ENCODE results near the gene MCM9.

MCM9 gene

DNA sequence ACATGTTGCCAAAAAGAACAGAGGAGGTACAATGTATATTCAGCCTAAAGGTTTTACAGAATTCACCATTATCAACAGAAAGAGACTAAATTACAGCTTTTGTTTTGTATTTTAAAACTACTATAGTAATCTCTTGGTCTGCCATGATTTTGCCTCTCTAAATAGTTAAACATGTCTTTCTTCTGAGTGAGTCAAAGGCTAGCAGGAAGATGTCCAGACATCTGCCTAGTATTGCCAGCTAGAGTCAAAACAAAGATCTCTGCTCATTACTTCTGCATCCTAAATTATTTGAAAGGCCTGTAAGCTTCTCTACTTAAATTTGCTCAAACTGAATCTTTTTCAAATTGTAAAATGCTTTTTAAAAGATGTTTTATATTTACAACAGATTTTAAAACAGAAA, 32.2 kb downstream of the MCM9 start:
- no peak for DNase-seq
- no peak overlapping the region for H2BK12ac ChIP-seq (ENCODE audit: low read length)
- no peak overlapping the region for H3K9ac ChIP-seq (ENCODE audit: low read length)

DNA sequence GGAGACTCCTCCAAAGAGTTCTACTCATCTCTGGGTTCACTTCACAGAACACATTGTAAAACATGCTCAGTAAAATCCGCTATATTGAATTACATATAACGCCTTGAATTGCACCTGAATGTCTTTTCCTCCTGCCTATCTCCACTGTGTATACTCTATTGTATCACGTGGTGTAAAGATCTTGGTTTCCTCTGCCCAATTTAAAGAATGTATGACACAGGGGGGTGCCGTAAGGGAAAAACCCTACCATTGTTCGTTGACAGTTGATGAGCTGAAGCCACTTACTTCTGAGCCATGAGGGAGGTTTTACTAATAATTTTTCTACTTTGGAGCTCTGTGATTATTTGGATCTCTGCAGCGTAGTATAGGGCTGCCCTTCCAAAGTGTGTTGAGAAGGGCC, 35.0 kb downstream of the MCM9 start:
- Histone ChIP-seq H3K14ac (ENCODE audit: low read length) (no peak overlapping the region), H2BK120ac (ENCODE audit: insufficient read depth, low read length, poor library complexity) (no peak overlapping the region), H2BK5ac (ENCODE audit: low read depth, low read length, poor library complexity) (no peak overlapping the region), H2AK5ac (ENCODE audit: low read length) (no peak overlapping the region), H4K8ac (ENCODE audit: low read depth, low read length) (no peak overlapping the region), H3K9ac (ENCODE audit: low read length) (no peak overlapping the region), H3K4me1 (ENCODE audit: control insufficient read depth in 1 of 2, insufficient read depth in 2 of 2, low read length in 2 of 2) (peaks cover 0 to 9% of the 10 kb centered on the region in 2 experiments), H4K91ac (ENCODE audit: low read depth, low read length) (no peak overlapping the region), H3K27me3 (ENCODE audit: insufficient read depth, low read length) (no peaks in the 10 kb centered on the region), H4K12ac (ENCODE audit: low read depth, low read length) (no peak overlapping the region), H2BK12ac (ENCODE audit: low read length) (no peak overlapping the region), H3K79me2 (ENCODE audit: control insufficient read depth, insufficient read depth, low read length, poor library complexity) (peaks cover 9% of the 10 kb centered on the region), H3K36me3 (ENCODE audit: control insufficient read depth in 1 of 2, insufficient read depth in 2 of 2, low read length in 2 of 2) (peaks cover 7 to 12% of the 10 kb centered on the region in 2 experiments), H2AFZ (ENCODE audit: insufficient read depth, low read length, poor library complexity) (no peak overlapping the region), H3K9me3 (ENCODE audit: insufficient read depth, low read depth, low read length) (no peaks in the 10 kb centered on the region), H3K4ac (ENCODE audit: low read depth, low read length) (peak overlapping the region; percentile 12), H3K27ac (ENCODE audit: low read depth, low read length) (no peak overlapping the region), H3K79me1 (ENCODE audit: low read length) (peaks cover 8% of the 10 kb centered on the region), H3K4me2 (ENCODE audit: low read length) (no peak overlapping the region), H3K23ac (ENCODE audit: low read length) (no peak overlapping the region), H3K4me3 (ENCODE audit: low read depth, low read length) (no peak overlapping the region), H3K18ac (ENCODE audit: low read length) (no peak overlapping the region)
- no CpG with 5 or more reads among the region's 6 CpGs for WGBS (ENCODE audit: extremely low coverage, insufficient coverage, insufficient read length)
- DNase-seq, result no peak

More for the DNA sequence above, 32.2 kb downstream of the MCM9 start:
- H3K79me1 ChIP-seq (ENCODE audit: low read length), result peaks cover 3% of the 10 kb centered on the region
- H4K8ac ChIP-seq (ENCODE audit: low read depth, low read length), result no peak overlapping the region
- no peaks in the 10 kb centered on the region for H3K27me3 ChIP-seq (ENCODE audit: insufficient read depth, low read length)
- H3K4me2 ChIP-seq (ENCODE audit: low read length), result no peak overlapping the region
- no peak overlapping the region for H2AFZ ChIP-seq (ENCODE audit: insufficient read depth, low read length, poor library complexity)
- H3K14ac ChIP-seq (ENCODE audit: low read length), result no peak overlapping the region
- H3K18ac ChIP-seq (ENCODE audit: low read length), result no peak overlapping the region
- H3K4me3 ChIP-seq (ENCODE audit: low read depth, low read length), result no peak overlapping the region
- no peaks in the 10 kb centered on the region for H3K9me3 ChIP-seq (ENCODE audit: insufficient read depth, low read depth, low read length)
- H2BK120ac ChIP-seq (ENCODE audit: insufficient read depth, low read length, poor library complexity), result no peak overlapping the region
- H3K4me1 ChIP-seq (ENCODE audit: control insufficient read depth in 1 of 2, insufficient read depth in 2 of 2, low read length in 2 of 2), result peaks cover 0 to 9% of the 10 kb centered on the region in 2 experiments
- no peak overlapping the region for H4K12ac ChIP-seq (ENCODE audit: low read depth, low read length)
- H3K4ac ChIP-seq (ENCODE audit: low read depth, low read length), result no peak overlapping the region
- no peak overlapping the region for H2AK5ac ChIP-seq (ENCODE audit: low read length)
- H2BK5ac ChIP-seq (ENCODE audit: low read depth, low read length, poor library complexity), result no peak overlapping the region
- no peak overlapping the region for H4K91ac ChIP-seq (ENCODE audit: low read depth, low read length)
- peak overlapping the region; percentile 64 for H3K27ac ChIP-seq (ENCODE audit: low read depth, low read length)
- no peak overlapping the region for H3K23ac ChIP-seq (ENCODE audit: low read length)
- peaks cover 7 to 16% of the 10 kb centered on the region in 2 experiments for H3K36me3 ChIP-seq (ENCODE audit: control insufficient read depth in 1 of 2, insufficient read depth in 2 of 2, low read length in 2 of 2)
- peaks cover 3% of the 10 kb centered on the region for H3K79me2 ChIP-seq (ENCODE audit: control insufficient read depth, insufficient read depth, low read length, poor library complexity)

DNA sequence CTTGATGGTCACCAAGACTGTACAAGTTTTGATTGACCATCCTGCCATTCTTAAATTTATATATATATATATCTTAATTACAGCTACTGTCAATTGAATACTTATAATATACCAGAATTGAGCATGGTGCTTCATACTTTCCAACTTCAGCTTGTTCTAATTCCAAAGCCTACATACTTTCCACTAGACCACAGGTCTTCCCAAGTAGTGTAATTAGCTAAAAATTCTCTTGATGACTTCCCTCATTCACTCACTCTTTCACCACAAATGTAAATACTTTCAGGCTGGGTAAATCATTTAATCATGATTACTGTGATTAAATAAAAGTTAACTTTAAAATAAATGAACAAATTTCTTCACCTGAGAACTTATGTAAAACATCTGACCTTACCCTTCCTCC, 37.6 kb downstream of the MCM9 start:
- Histone ChIP-seq H2BK12ac (ENCODE audit: low read length) (no peak overlapping the region), H2AFZ (ENCODE audit: insufficient read depth, low read length, poor library complexity) (no peak overlapping the region), H3K4me2 (ENCODE audit: low read length) (no peak overlapping the region), H3K18ac (ENCODE audit: low read length) (no peak overlapping the region), H2BK120ac (ENCODE audit: insufficient read depth, low read length, poor library complexity) (no peak overlapping the region), H2BK5ac (ENCODE audit: low read depth, low read length, poor library complexity) (no peak overlapping the region), H3K9ac (ENCODE audit: low read length) (no peak overlapping the region), H3K27ac (ENCODE audit: low read depth, low read length) (no peak overlapping the region), H3K4me1 (ENCODE audit: control insufficient read depth in 1 of 2, insufficient read depth in 2 of 2, low read length in 2 of 2) (peaks cover 0 to 3% of the 10 kb centered on the region in 2 experiments), H3K27me3 (ENCODE audit: insufficient read depth, low read length) (no peaks in the 10 kb centered on the region), H4K12ac (ENCODE audit: low read depth, low read length) (no peak overlapping the region), H3K36me3 (ENCODE audit: control insufficient read depth in 1 of 2, insufficient read depth in 2 of 2, low read length in 2 of 2) (peaks cover 4 to 10% of the 10 kb centered on the region in 2 experiments), H4K91ac (ENCODE audit: low read depth, low read length) (no peak overlapping the region), H3K4ac (ENCODE audit: low read depth, low read length) (peak overlapping the region; percentile 92), H3K4me3 (ENCODE audit: low read depth, low read length) (no peak overlapping the region), H3K23ac (ENCODE audit: low read length) (no peak overlapping the region), H3K79me1 (ENCODE audit: low read length) (peaks cover 14% of the 10 kb centered on the region), H3K14ac (ENCODE audit: low read length) (no peak overlapping the region), H4K8ac (ENCODE audit: low read depth, low read length) (no peak overlapping the region), H3K79me2 (ENCODE audit: control insufficient read depth, insufficient read depth, low read length, poor library complexity) (peaks cover 16% of the 10 kb centered on the region), H2AK5ac (ENCODE audit: low read length) (no peak overlapping the region), H3K9me3 (ENCODE audit: insufficient read depth, low read depth, low read length) (no peaks in the 10 kb centered on the region)
- no peak for DNase-seq

DNA sequence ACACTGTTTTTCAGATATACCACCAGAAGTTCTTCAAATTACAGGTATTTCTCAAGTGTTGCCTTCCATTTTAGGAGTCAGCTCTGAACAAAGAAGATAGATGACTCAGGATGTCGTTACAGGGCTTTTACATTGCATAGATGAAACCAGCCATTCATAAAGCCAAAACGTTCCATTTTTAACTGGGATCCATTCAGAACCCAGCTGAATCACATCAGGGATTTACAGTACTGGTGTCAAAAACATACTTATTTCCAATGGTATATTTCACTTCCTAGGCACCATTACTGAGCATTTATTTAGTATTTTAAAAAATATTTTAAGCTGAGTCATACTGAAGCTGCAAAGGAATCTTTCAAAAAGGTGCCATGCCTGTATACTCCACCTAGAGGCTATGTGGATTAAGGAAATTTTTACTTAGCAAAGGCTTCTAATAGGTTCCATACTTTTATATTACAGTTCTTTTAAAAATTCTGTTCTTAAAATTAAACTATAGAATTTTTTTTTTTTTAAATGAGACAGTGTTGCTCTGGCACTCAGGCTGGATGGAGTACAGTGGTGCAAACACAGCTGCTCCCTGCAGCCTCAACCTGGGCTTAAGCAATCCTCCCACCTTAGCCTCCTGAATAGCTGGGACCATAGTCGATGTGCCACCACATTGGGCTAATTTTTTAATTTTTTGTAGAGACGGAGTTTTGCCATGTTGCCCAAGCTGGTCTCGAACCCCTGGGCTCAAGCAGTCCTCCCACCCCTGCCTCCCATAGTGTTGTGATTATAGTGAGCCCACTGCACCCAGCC, 38.4 kb downstream of the MCM9 start:
- Histone ChIP-seq H4K12ac (ENCODE audit: low read depth, low read length) (no peak overlapping the region), H3K23ac (ENCODE audit: low read length) (no peak overlapping the region), H2BK12ac (ENCODE audit: low read length) (peak overlapping the region; percentile 77), H4K8ac (ENCODE audit: low read depth, low read length) (peak overlapping the region; percentile 83), H3K18ac (ENCODE audit: low read length) (no peak overlapping the region), H2BK120ac (ENCODE audit: insufficient read depth, low read length, poor library complexity) (peak overlapping the region; percentile 72), H3K4me2 (ENCODE audit: low read length) (peak overlapping the region; percentile 38), H3K4me1 (ENCODE audit: control insufficient read depth in 1 of 2, insufficient read depth in 2 of 2, low read length in 2 of 2) (peaks cover 0 to 3% of the 10 kb centered on the region in 2 experiments), H3K4ac (ENCODE audit: low read depth, low read length) (peak overlapping the region; percentile 92), H3K79me1 (ENCODE audit: low read length) (peaks cover 14% of the 10 kb centered on the region), H3K4me3 (ENCODE audit: low read depth, low read length) (no peak overlapping the region), H2AFZ (ENCODE audit: insufficient read depth, low read length, poor library complexity) (no peak overlapping the region), H3K9me3 (ENCODE audit: insufficient read depth, low read depth, low read length) (no peaks in the 10 kb centered on the region), H2BK5ac (ENCODE audit: low read depth, low read length, poor library complexity) (peak overlapping the region; percentile 68), H3K36me3 (ENCODE audit: control insufficient read depth in 1 of 2, insufficient read depth in 2 of 2, low read length in 2 of 2) (peaks cover 4 to 10% of the 10 kb centered on the region in 2 experiments), H3K9ac (ENCODE audit: low read length) (no peak overlapping the region), H3K27me3 (ENCODE audit: insufficient read depth, low read length) (no peaks in the 10 kb centered on the region), H2AK5ac (ENCODE audit: low read length) (peak overlapping the region; percentile 14), H3K79me2 (ENCODE audit: control insufficient read depth, insufficient read depth, low read length, poor library complexity) (peaks cover 16% of the 10 kb centered on the region), H3K27ac (ENCODE audit: low read depth, low read length) (no peak overlapping the region), H4K91ac (ENCODE audit: low read depth, low read length) (peak overlapping the region; percentile 79), H3K14ac (ENCODE audit: low read length) (peak overlapping the region; percentile 25)
- peak in 1 of 2 donors; percentile 66 for DNase-seq
- no CpG with 5 or more reads among the region's 5 CpGs for WGBS (ENCODE audit: extremely low coverage, insufficient coverage, insufficient read length)

Data from trophoblast cell (in vitro differentiated cells and primary cell).